Lung (tissue), 12 donors: ENCODE measurements around the gene NUDT16. TPM values are rescaled to one million over a fixed set of nuclear protein-coding genes. Genes with fewer than 3 reads are reported as not detected.

ENCODE experiments used
- ATAC-seq: fragments of 200-7000 bp; cut with Tn5 transposase; one replicate; pipeline ENCODE4 v1.9.1; 2020; ENCODE audit warnings: moderate number of reproducible peaks; ENCODE audit not compliant: insufficient read depth, low FRiP score
- DNase-seq, 3 donors: peaks; one replicate each; pipeline ENCODE4 v3.0.0-alpha.2; 2013 to 2017
- H3K27ac ChIP-seq, 2 donors: one replicate each; pipeline ENCODE4 v1.5.1; 2013; ENCODE audit warnings: mild to moderate bottlenecking in 2 of 2, moderate library complexity in 2 of 2, control low read depth in 1 of 2, inconsistent platforms in 1 of 2, low read depth in 1 of 2, low read length in 1 of 2
- H3K27me3 ChIP-seq, 3 donors: one replicate each; pipeline ENCODE4 v1.5.1; 2013; ENCODE audit warnings: low read length in 2 of 3; ENCODE audit not compliant: control insufficient read depth in 3 of 3, insufficient read depth in 3 of 3
- H3K36me3 ChIP-seq, 4 donors: one replicate each; pipeline ENCODE4 v1.5.1; 2013; ENCODE audit warnings: low read length in 4 of 4, mild to moderate bottlenecking in 1 of 4, moderate library complexity in 1 of 4; ENCODE audit not compliant: control insufficient read depth in 4 of 4, insufficient read depth in 4 of 4
- H3K4me1 ChIP-seq, 5 donors: one replicate each; pipeline ENCODE4 v1.5.1; 2013; ENCODE audit warnings: low read length in 5 of 5, mild to moderate bottlenecking in 2 of 5, moderate library complexity in 1 of 5; ENCODE audit not compliant: control insufficient read depth in 5 of 5, insufficient read depth in 5 of 5
- H3K4me3 ChIP-seq: one replicate; pipeline ENCODE4 v1.5.1; 2013; ENCODE audit warnings: mild to moderate bottlenecking, control low read depth, moderate library complexity
- H3K9ac ChIP-seq, 2 donors: one replicate each; pipeline ENCODE4 v1.5.1; 2013; ENCODE audit warnings: low read length in 2 of 2, control low read depth in 1 of 2; ENCODE audit not compliant: insufficient read depth in 1 of 2
- H3K9me3 ChIP-seq, 4 donors: one replicate each; pipeline ENCODE4 v1.5.1; 2013; ENCODE audit warnings: low read length in 3 of 4, mild to moderate bottlenecking in 1 of 4, moderate library complexity in 1 of 4; ENCODE audit not compliant: control insufficient read depth in 4 of 4, insufficient read depth in 3 of 4
- CTCF ChIP-seq: IDR thresholded peaks from 2 replicates; pipeline ENCODE4 v1.5.1; 2012; ENCODE audit warnings: mild to moderate bottlenecking; ENCODE audit errors: control extremely low read depth, extremely low read depth
- WGBS, 2 donors: extraction: QIAGEN DNeasy Blood & Tissue Kit; methylation state at CpG; one replicate each; pipeline ENCODE4 v1.1.7; 2013; 5-methylcytosine and 5-hydroxymethylcytosine counted together
- polyA plus RNA-seq, 2 donors: library from polyadenylated mRNA; stranded (reverse); fragments of 200-250 nt; gene quantifications; one replicate each; pipeline ENCODE4 v1.2.1, GENCODE V29; 2013
- total RNA-seq, 2 donors: library from RNA; depleted of rRNA in 1 of 2; stranded (reverse); fragments of >200 nt in 1 of 2; gene quantifications; one replicate each; pipeline ENCODE4 v1.2.1, GENCODE V29; 2014 to 2021
- donor health status: control.
- donor health status: control.
- donor health status: Bipolar disorder and iron deficiency.
- donor health status: healthy.
- donor health status: DM: yes; HTN: yes; CAD: no.

The NUDT16 gene
- total and polyA plus RNA-seq, 4 donors: 19.9 to 67.9 (median 50.8) TPM

DNA sequence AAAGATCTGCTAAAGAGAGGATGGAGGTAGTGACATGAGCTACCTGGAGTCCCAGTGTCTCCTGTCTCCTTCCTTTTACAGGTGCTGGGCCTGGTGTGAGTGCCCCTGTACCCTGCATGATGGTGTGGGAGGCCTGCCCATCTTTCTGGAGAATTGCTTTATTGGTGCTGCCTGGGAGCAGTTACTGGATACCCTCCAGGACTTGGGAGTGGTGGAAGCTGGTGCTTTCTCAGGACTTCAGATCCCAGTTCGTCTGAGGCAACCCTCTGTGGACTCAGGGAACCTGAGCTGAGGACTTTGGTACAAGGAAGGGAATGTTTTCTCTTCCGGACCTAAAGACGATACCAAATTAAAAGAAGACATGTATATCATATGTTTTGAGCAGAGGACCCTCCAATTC is 18.3 kb upstream of the NUDT16 start:
- Histone ChIP-seq H3K36me3 (no peaks in the 10 kb centered on the region), H3K27me3 (peaks cover 0 to 10% (median 0%) of the 10 kb centered on the region in 3 donors), H3K9ac (no peak overlapping the region), H3K4me1 (peaks cover 0 to 15% (median 11%) of the 10 kb centered on the region in 5 donors), H3K9me3 (peaks cover 0 to 2% (median 0%) of the 10 kb centered on the region in 4 donors), H3K4me3 (no peak overlapping the region), H3K27ac (no peak overlapping the region)
- 85 to 93% methylated on average over 3 of the region's 3 CpGs for WGBS, 2 donors
- no peak for TF ChIP-seq CTCF
- no peak for DNase-seq
- ATAC-seq: no peak

- no peaks in the 10 kb centered on the region for H3K27me3 ChIP-seq
- ATAC-seq: no peak
- H3K4me1 ChIP-seq: peaks cover 0 to 5% (median 0%) of the 10 kb centered on the region in 5 donors
- WGBS, 2 donors: 38 to 66% methylated on average over 10 of the region's 10 CpGs
- no peak for DNase-seq
- no peak overlapping the region for H3K4me3 ChIP-seq
- H3K36me3 ChIP-seq: peaks cover 0 to 10% (median 6%) of the 10 kb centered on the region in 4 donors
- TF ChIP-seq CTCF: no peak
- H3K27ac ChIP-seq: peak overlapping the region in 1 of 2 donors; percentile 3
- no peaks in the 10 kb centered on the region for H3K9me3 ChIP-seq
- no peak overlapping the region for H3K9ac ChIP-seq
Observed at GRCh38 chr3:131370935-131371687, 10.5 kb upstream of the NUDT16 start.

- no peak for ATAC-seq
- Histone ChIP-seq H3K27ac (peak overlapping the region in 1 of 2 donors; percentile 10), H3K36me3 (peaks cover 0 to 11% (median 7%) of the 10 kb centered on the region in 4 donors)
Observed at GRCh38 chr3:131371688-131372066, 9.9 kb upstream of the NUDT16 start.

More at GRCh38 chr3:131371688-131372066, 9.9 kb upstream of the NUDT16 start:
- H3K27me3 ChIP-seq: no peaks in the 10 kb centered on the region
- H3K4me3 ChIP-seq: no peak overlapping the region
- no peak for TF ChIP-seq CTCF
- H3K9me3 ChIP-seq: no peaks in the 10 kb centered on the region
- H3K4me1 ChIP-seq: peaks cover 0 to 5% (median 0%) of the 10 kb centered on the region in 5 donors
- DNase-seq: no peak
- H3K9ac ChIP-seq: no peak overlapping the region
- WGBS, 2 donors: 59 to 83% methylated on average over 2 of the region's 2 CpGs
